ENCODE measurements around the gene ALDH5A1.

Gene ALDH5A1

DNA sequence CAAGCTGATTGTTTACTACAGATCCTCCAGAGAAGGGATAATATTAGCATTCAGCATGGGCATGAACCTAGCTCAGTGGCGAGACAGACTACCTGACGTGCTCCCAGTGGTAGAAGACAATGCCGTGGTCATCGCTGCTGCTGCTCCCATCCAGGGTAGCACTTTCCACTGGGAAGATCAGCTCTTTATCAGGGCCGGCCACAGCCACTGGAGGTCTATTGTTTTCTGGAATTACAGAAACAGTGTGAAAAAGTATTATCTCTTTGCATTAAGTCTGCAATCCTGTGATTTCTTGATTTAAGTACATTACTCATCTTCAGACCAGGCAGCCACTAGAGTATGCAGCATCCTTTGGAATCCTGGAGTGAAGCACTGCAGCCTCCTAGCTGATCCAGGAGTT lies 75.0 kb downstream of the ALDH5A1 start:
- DNase-seq, result no peak

GRCh38 chr6:24571361-24571760 lies 76.6 kb downstream of the ALDH5A1 start:
- no peak for DNase-seq

- peak in 1 of 14 donors; percentile 3 for DNase-seq
Measured at GRCh38 chr6:24574809-24575208, 80.0 kb downstream of the ALDH5A1 start.

GRCh38 chr6:24576447-24576846 lies 81.7 kb downstream of the ALDH5A1 start:
- DNase-seq, result no peak

DNA sequence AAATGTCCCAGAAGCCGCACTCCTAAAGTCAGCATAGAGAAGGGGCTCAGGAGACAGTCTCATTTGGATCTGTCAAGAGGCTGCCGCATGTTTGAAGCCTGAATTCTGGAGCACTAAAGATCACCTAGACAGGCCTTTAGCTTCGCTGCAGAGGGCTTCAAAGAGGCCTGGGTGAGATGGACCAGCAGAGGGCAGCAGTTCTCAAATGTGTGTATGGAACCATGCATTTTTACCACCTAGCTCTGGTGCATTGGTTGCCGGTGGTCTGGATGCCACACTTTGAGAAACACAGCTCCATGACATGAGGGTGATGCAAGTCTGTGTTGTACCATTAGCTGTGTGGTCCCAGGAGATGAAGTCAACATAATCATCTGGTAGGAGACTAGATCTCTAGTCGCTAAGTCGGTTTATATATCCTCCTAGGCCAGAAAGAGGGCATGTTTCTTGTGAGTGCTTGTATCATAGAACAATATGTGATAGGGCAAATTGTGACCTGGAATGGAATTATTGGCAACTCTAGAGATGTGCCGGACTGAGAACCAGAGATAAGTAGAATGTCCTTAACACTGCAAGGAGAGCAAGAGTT lies 86.4 kb downstream of the ALDH5A1 start:
- peak in 12 of 14 donors; percentile 3 to 53 (median 28) for DNase-seq

DNA sequence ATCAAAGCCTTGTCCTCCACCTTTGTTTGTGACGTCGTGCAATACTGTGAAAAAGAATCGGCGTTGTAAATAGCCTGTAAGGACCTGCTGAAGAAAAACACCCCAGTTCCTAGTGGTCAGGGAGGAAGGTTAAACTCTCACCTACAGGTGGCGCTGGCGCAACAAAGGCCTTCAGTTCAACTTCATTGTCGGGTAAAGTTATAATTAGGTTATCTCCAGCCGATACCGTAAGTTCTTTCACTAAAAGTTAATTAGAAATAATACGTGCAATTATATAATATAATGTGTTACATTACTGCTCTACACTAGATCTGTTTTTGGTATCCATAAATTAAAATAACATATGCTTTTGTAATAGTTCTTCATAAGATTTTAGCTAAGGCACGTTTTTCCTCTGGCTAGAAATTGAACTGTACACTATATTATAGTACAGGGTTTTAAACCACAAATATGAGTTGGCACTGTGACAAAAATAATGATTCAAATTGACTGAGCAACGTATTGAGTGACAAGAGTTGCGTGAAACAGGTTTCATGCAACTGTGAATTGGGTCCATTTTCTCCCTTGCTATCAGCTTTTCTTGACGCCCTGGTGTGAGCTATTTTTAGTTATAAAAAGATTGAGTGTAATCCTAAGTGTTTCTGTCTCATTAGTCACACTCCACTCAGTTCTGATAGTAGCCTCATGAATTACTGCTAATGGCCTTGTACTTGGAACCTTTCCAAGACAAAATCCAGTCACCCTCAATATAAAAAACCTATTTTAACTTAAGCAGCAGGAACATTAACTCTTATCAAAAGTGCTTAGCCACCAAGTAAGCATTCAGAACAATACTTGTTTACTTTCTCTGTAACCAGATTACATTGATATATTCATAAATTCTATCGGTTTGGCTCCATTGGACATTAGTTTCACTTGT lies 89.0 kb downstream of the ALDH5A1 start:
- peak in 10 of 14 donors; percentile 6 to 75 (median 32) for DNase-seq

DNA sequence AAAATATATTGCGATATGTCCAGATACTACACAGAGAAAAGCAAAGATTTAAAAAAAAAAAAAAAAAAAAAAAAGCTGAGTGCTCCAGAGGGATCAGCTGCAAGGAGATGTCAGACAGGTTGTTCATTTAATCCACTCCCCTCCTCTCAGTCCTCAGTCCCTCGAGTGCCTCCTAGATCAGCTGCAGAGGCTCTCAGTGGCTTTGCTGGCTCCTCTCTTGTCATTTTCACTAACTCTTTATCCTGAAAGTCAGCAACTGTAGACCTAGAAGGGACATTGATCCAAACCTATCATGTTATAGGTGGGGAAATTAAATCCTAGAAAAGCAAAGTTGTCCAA lies 89.6 kb downstream of the ALDH5A1 start:
- no peak for DNase-seq
